Retinal pigment epithelial cell (primary cell): ENCODE results near the gene MLPH.

Source experiments
- DNase-seq: peaks from one replicate; pipeline ENCODE4 v3.0.0-alpha.2; 2010; ENCODE audit warnings: low read depth
- H3K4me3 ChIP-seq: 2 replicates; pipeline ENCODE4 v1.5.1; 2011; ENCODE audit warnings: mild to moderate bottlenecking, low read length, control low read depth, moderate library complexity
- CTCF ChIP-seq: conservative IDR thresholded peaks from 2 replicates; pipeline ENCODE4 v1.5.1; 2011; ENCODE audit warnings: low read depth, low read length, control low read depth, inconsistent platforms

The MLPH gene

GRCh38 chr2:237551071-237551574, 64.1 kb downstream of the MLPH start:
- TF ChIP-seq CTCF = no peak
- no peak for DNase-seq
- no peak overlapping the region for H3K4me3 ChIP-seq

GRCh38 chr2:237552908-237553307, 65.9 kb downstream of the MLPH start:
- no peak for DNase-seq
- no peak for TF ChIP-seq CTCF
- H3K4me3 ChIP-seq = no peak overlapping the region

- H3K4me3 ChIP-seq = no peak overlapping the region
- no peak for TF ChIP-seq CTCF
- DNase-seq = no peak
Measured at GRCh38 chr2:237553948-237554347, 66.9 kb downstream of the MLPH start.

GRCh38 chr2:237555560-237555959, 68.5 kb downstream of the MLPH start:
- DNase-seq = no peak
- no peak for TF ChIP-seq CTCF
- no peak overlapping the region for H3K4me3 ChIP-seq

GRCh38 chr2:237556773-237557632, 70.0 kb downstream of the MLPH start:
- no peak for TF ChIP-seq CTCF
- H3K4me3 ChIP-seq = no peak overlapping the region
- no peak for DNase-seq

- DNase-seq = no peak
- TF ChIP-seq CTCF = no peak
- no peak overlapping the region for H3K4me3 ChIP-seq
Measured at GRCh38 chr2:237557633-237558015, 70.6 kb downstream of the MLPH start.

GRCh38 chr2:237558961-237559641, 72.0 kb downstream of the MLPH start:
- no peak overlapping the region for H3K4me3 ChIP-seq
- peak; percentile 38 for DNase-seq
- TF ChIP-seq CTCF = no peak
